Stimulated activated naive CD4-positive, alpha-beta T cell treated with Interleukin-2 at 50 U/mL for 16 hours (primary cell): ENCODE results near the gene GRHPR.

ENCODE experiments used
- DNase-seq: peaks from one replicate; lab custom pipeline; 2025; lab: John Stamatoyannopoulos, UW

The GRHPR gene

DNA sequence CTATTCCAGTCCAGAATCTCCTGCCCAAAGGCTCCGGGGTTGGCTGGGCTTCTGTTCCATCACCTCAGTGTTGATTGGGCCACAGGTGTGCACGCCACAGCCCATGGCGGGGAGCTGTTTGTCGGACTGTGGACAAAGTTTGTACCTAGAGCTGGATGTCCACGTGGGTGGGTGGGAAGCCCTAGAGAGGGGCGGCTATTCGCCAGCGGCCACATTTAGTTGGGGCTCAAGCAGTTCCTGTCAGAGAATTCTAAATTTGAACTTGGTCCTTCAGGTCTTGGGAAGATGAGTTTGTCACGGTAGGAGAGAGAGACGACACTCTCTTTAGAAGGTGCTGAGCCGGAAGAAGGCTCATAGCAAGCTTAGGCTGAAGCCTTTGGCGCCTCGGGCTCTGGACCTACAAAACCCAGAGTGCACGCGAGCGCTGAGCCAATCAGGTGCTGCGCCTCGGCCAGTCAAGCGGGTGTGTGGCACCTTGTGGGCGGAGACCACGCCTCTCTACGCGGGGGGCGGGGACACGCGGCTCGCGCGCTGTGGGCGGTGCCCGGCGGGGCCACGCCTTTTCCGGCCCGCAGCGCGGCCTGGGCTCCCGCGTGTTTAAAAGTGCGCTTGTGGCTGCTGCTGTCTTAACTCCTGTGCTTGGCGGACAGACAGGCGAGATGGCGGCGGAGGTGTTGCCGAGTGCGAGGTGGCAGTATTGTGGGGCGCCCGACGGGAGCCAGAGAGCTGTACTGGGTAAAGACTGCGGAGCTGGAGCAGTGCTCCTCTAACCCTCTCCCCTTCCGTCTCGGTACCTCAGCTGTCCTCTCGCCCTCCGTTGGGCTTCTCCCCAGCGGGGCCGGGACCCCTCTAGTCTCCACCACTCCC lies 63.1 kb downstream of the GRHPR start, which contains the start of gene POLR1E:
POLR1E (plus strand) TSS at position 560 of the 867 bp plus-strand sequence; CDS start at position 660, 100 bp downstream.
- peak; percentile 93 for DNase-seq

DNA sequence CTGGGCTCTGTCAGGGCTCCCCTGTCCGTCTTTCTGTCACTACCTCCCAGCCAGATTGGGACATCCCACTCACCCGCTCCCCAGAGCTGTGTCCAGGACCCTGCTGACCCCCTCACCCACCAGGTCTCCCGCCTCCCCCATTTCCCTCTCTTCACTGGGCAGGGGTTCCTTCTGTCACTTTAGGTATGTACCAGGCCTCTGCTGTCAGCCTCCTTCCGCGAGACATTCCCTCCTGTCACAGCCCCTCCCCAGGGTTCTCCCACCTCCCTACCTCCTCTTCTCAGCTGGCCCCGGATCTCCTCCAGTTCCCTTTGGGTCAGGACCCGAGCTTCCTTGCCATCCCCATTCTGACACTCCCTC lies 63.7 kb downstream of the GRHPR start:
- no peak for DNase-seq
